Measurements from ENCODE around the gene TRIO.

Gene TRIO

GRCh38 chr5:14445576-14446290 lies 302.6 kb downstream of the TRIO start:
- DNase-seq = no peak

- DNase-seq = no peak
These were observed 305.1 kb downstream of the TRIO start for GRCh38 chr5:14447958-14448911.

- DNase-seq = no peak
These were observed 306.0 kb downstream of the TRIO start for GRCh38 chr5:14449052-14449661.

- no peak for DNase-seq
These were observed 306.9 kb downstream of the TRIO start for GRCh38 chr5:14450018-14450524.

- no peak for DNase-seq
These were observed 307.6 kb downstream of the TRIO start for GRCh38 chr5:14450742-14451141.

- DNase-seq = no peak
These were observed 308.7 kb downstream of the TRIO start for GRCh38 chr5:14451871-14452270.

GRCh38 chr5:14452685-14453454 lies 309.7 kb downstream of the TRIO start:
- no peak for DNase-seq

- no peak for DNase-seq
These were observed 310.3 kb downstream of the TRIO start for GRCh38 chr5:14453481-14453880.

GRCh38 chr5:14455814-14456321 lies 312.7 kb downstream of the TRIO start:
- DNase-seq = no peak

- DNase-seq = no peak
These were observed 314.3 kb downstream of the TRIO start for GRCh38 chr5:14457476-14457875.

GRCh38 chr5:14458414-14458813 lies 315.3 kb downstream of the TRIO start:
- DNase-seq = no peak

- no peak for DNase-seq
These were observed 317.8 kb downstream of the TRIO start for GRCh38 chr5:14460844-14461398.

- no peak for DNase-seq
These were observed 319.5 kb downstream of the TRIO start for GRCh38 chr5:14462681-14463080.

GRCh38 chr5:14463629-14464028 lies 320.5 kb downstream of the TRIO start:
- DNase-seq = no peak

- DNase-seq = no peak
These were observed 321.0 kb downstream of the TRIO start for GRCh38 chr5:14464096-14464495.

- DNase-seq = no peak
These were observed 321.5 kb downstream of the TRIO start for GRCh38 chr5:14464671-14465070.

GRCh38 chr5:14465116-14465515 lies 322.0 kb downstream of the TRIO start:
- no peak for DNase-seq

GRCh38 chr5:14465776-14466175 lies 322.6 kb downstream of the TRIO start:
- no peak for DNase-seq

- DNase-seq = no peak
These were observed 324.1 kb downstream of the TRIO start for GRCh38 chr5:14467251-14467650.

- DNase-seq = no peak
These were observed 324.7 kb downstream of the TRIO start for GRCh38 chr5:14467886-14468285.

- DNase-seq = no peak
These were observed 326.6 kb downstream of the TRIO start for GRCh38 chr5:14469551-14470377.

Measured in cortex of kidney (tissue), 1 donor.